Endodermal cell (in vitro differentiated cells): ENCODE results near the gene PPIE. TPM values are rescaled to one million over a fixed set of nuclear protein-coding genes. Genes with fewer than 3 reads are reported as not detected.

Source experiments
- DNase-seq: peaks from one replicate; pipeline ENCODE4 v3.0.0-alpha.2; 2017
- H3K27ac ChIP-seq: 2 replicates; pipeline ENCODE4 v1.5.1; 2013; ENCODE audit warnings: mild to moderate bottlenecking, low read depth, low read length, moderate library complexity
- H3K27me3 ChIP-seq: 2 replicates; pipeline ENCODE4 v1.6.1; 2013; ENCODE audit warnings: mild to moderate bottlenecking, low read length, moderate library complexity; ENCODE audit not compliant: insufficient read depth, control insufficient read depth, poor library complexity, severe bottlenecking
- H3K36me3 ChIP-seq: 2 replicates; pipeline ENCODE4 v1.7.0; 2013; ENCODE audit warnings: mild to moderate bottlenecking, low read length, moderate library complexity; ENCODE audit not compliant: control insufficient read depth, insufficient read depth
- H3K4me1 ChIP-seq: one replicate; pipeline ENCODE4 v1.7.0; 2013; ENCODE audit warnings: low read length; ENCODE audit not compliant: control insufficient read depth, insufficient read depth
- H3K4me3 ChIP-seq: 2 replicates; pipeline ENCODE4 v1.5.1; 2013; ENCODE audit warnings: mild to moderate bottlenecking, low read length, moderate library complexity
- H3K9ac ChIP-seq: 2 replicates; pipeline ENCODE4 v1.6.1; 2013; ENCODE audit warnings: mild to moderate bottlenecking, low read length, moderate library complexity; ENCODE audit not compliant: poor library complexity, severe bottlenecking; ENCODE audit errors: extremely low read depth
- H3K9me3 ChIP-seq: 2 replicates; pipeline ENCODE4 v1.6.1; 2013; ENCODE audit warnings: mild to moderate bottlenecking, low read length, moderate library complexity; ENCODE audit not compliant: control insufficient read depth
- H3K27ac Mint-ChIP-seq: 2 replicates; pipeline ENCODE4 v1.8.0; 2020; ENCODE audit warnings: mixed read lengths
- H3K27me3 Mint-ChIP-seq: 2 replicates; pipeline ENCODE4 v1.8.0; 2021; ENCODE audit warnings: mild to moderate bottlenecking, mixed read lengths; ENCODE audit not compliant: insufficient read depth
- H3K36me3 Mint-ChIP-seq: 2 replicates; pipeline ENCODE4 v1.8.0; 2020; ENCODE audit warnings: low read depth, mixed read lengths
- H3K4me1 Mint-ChIP-seq: 2 replicates; pipeline ENCODE4 v1.8.0; 2020; ENCODE audit warnings: mixed read lengths
- H3K4me3 Mint-ChIP-seq: 2 replicates; pipeline ENCODE4 v1.8.0; 2020; ENCODE audit warnings: mild to moderate bottlenecking, moderate library complexity, mixed read lengths
- H3K9me3 Mint-ChIP-seq: 2 replicates; pipeline ENCODE4 v1.8.0; 2020; ENCODE audit warnings: mild to moderate bottlenecking, mixed read lengths
- CTCF ChIP-seq: fragments of 200-600 bp; sonication (generic); conservative IDR thresholded peaks from 2 replicates; pipeline ENCODE4 v1.5.0; 2021; ENCODE audit warnings: antibody characterized with exemption, mild to moderate bottlenecking
- WGBS, 2 experiments: methylation state at CpG; one replicate each; pipeline versions ENCODE4 v1.1.5 to v1.1.7; 2013; ENCODE audit warnings: missing lambda C conversion rate in 2 of 2, mixed read lengths in 1 of 2; ENCODE audit not compliant: insufficient coverage in 1 of 2, insufficient read length in 1 of 2; 5-methylcytosine and 5-hydroxymethylcytosine counted together
- total RNA-seq, 2 donors: library from RNA; stranded (reverse); fragmentation: NEBNext Ultra II Directional in 1 of 2; extraction: Animal tissue kit (Norgen Biotek cat#: 25700) in 1 of 2; gene quantifications; 2 replicates in 1 of 2; 3 replicates in 1 of 2; pipeline ENCODE4 v1.2.1, GENCODE V29; 2021

PPIE gene
- total RNA-seq, 2 donors from 2014 or later = 39.5 to 59.4 TPM

- Histone ChIP-seq H3K9me3 (no peaks in the 10 kb centered on the region), H3K4me3 (no peak overlapping the region), H3K36me3 (no peaks in the 10 kb centered on the region), H3K27me3 (peaks cover 3% of the 10 kb centered on the region), H3K4me1 (no peaks in the 10 kb centered on the region), H3K9ac (no peak overlapping the region), H3K27ac (no peak overlapping the region)
- DNase-seq = no peak
- Mint-ChIP-seq H3K4me3 (no peak overlapping the region), H3K4me1 (no peaks in the 10 kb centered on the region), H3K9me3 (peaks cover 6% of the 10 kb centered on the region), H3K27ac (no peak overlapping the region), H3K36me3 (no peaks in the 10 kb centered on the region), H3K27me3 (peaks cover 45% of the 10 kb centered on the region)
- no peak for TF ChIP-seq CTCF
- WGBS, 2 experiments = 93% methylated on average over 2 of the region's 3 CpGs
Measured at GRCh38 chr1:39800471-39800835, 61.8 kb downstream of the PPIE start.

DNA sequence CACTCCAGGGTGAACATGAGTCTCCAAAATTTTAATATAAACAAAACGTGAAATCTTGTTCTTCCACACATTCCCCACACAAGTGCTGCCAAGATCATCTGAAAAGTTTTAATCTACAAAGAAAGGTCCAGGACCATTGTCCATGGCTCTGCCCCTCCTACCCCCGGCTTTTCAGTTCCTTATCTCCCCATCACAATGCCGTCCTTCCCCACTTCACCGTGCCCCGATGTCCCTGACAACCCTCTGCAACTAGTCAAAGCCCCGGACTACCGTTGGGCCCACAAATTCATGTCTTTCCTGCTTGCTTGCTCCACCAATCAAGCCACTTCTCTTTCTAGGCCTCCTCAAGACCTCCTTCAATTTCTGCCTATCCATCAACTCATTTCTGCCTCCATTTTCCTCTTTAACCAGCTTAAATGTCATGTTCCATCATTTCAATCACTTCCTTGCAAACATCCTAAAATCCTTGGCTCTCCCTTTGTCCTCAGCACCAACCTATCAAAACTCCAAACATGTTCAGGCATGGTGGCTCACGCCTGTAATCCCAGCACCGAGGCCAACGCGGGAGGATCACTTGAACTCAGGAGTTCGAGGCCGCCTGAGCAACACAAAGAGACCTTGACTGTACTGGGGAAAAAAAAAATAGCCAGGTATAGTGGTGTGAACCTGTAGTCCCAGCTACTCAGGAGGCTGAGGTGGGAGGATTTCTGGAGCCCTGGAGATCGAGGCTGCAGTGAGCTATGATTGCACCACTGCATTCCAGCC, 64.0 kb downstream of the PPIE start:
- no peak overlapping the region for H3K27ac ChIP-seq
- no peak overlapping the region for H3K4me3 ChIP-seq
- Mint-ChIP-seq H3K4me3 (no peak overlapping the region), H3K4me1 (no peaks in the 10 kb centered on the region), H3K9me3 (peaks cover 15% of the 10 kb centered on the region), H3K36me3 (no peaks in the 10 kb centered on the region), H3K27ac (no peak overlapping the region), H3K27me3 (peaks cover 37% of the 10 kb centered on the region)
- DNase-seq = no peak
- no peaks in the 10 kb centered on the region for H3K4me1 ChIP-seq
- no peaks in the 10 kb centered on the region for H3K27me3 ChIP-seq
- WGBS, 2 experiments = 93 to 96% methylated on average over 12 to 14 of the region's 14 CpGs
- no peaks in the 10 kb centered on the region for H3K36me3 ChIP-seq
- peaks cover 4% of the 10 kb centered on the region for H3K9me3 ChIP-seq
- no peak overlapping the region for H3K9ac ChIP-seq
- no peak for TF ChIP-seq CTCF

DNA sequence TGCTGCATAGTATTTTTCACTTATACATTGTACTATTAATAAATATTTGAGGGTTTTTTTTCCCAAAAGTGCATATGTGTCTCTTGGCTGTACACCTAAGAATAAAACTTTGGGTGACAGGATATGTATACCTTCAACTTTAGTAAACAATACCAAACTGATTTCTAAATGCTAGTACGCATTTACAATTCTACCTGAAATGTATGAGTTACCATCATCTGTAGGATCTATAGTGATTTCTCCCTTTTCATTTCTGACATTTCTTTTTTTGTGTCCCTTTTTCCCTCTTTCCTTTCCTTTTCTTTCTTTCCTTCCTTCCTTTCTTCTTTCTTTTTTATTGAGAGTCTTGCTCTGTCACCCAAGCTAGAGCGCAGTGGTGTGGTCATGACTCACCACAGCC, 66.7 kb downstream of the PPIE start:
- Histone ChIP-seq H3K27ac (no peak overlapping the region), H3K4me3 (no peak overlapping the region), H3K27me3 (no peaks in the 10 kb centered on the region), H3K4me1 (no peaks in the 10 kb centered on the region), H3K9ac (no peak overlapping the region), H3K9me3 (peaks cover 4% of the 10 kb centered on the region), H3K36me3 (no peaks in the 10 kb centered on the region)
- Mint-ChIP-seq H3K9me3 (peaks cover 20% of the 10 kb centered on the region), H3K27ac (no peak overlapping the region), H3K4me1 (no peaks in the 10 kb centered on the region), H3K36me3 (no peaks in the 10 kb centered on the region), H3K4me3 (no peak overlapping the region), H3K27me3 (peaks cover 23% of the 10 kb centered on the region)
- WGBS, 2 experiments = 95 to 100% methylated on average over 1 to 2 of the region's 2 CpGs
- DNase-seq = no peak
- no peak for TF ChIP-seq CTCF
